Common myeloid progenitor, CD34-positive (primary cell): Measurements from ENCODE around the gene PHF19.

Source experiments
- CTCF ChIA-PET: fragments of 350-600 bp; sonication (Branson Sonifier 250); formaldehyde crosslinking; loops from one replicate; lab custom pipeline; 2021; ENCODE audit warnings: antibody characterized with exemption; lab: Charles Lee
- POLR2A ChIA-PET: fragments of 350-600 bp; sonication (Branson Sonifier 250); formaldehyde crosslinking; loops from one replicate; lab custom pipeline; 2021; ENCODE audit warnings: antibody characterized with exemption; lab: Charles Lee
- DNase-seq, 3 donors: peaks; one replicate each; pipeline versions ENCODE4 v3.0.0 to v3.0.0-alpha.2; 2013
- H3K27ac ChIP-seq, 2 experiments: 1 replicate in 1 of 2; 2 replicates in 1 of 2; pipeline ENCODE4 v1.7.0; 2013; ENCODE audit warnings: inconsistent platforms in 2 of 2, low read length in 2 of 2, mild to moderate bottlenecking in 2 of 2, low read depth in 1 of 2, moderate library complexity in 1 of 2; ENCODE audit not compliant: severe bottlenecking in 2 of 2, insufficient read depth in 1 of 2, poor library complexity in 1 of 2
- H3K27me3 ChIP-seq, 5 experiments: replicated peaks in 2 of 5; 1 replicate in 3 of 5; 2 replicates in 2 of 5; pipeline versions ENCODE4 v1.6.1 to v1.7.0; 2013; ENCODE audit warnings: low read length in 4 of 5, mild to moderate bottlenecking in 2 of 5, moderate library complexity in 2 of 5, inconsistent platforms in 1 of 5; ENCODE audit not compliant: insufficient read depth in 5 of 5, control insufficient read depth in 4 of 5
- H3K36me3 ChIP-seq, 4 experiments: 1 replicate in 2 of 4; 2 replicates in 2 of 4; pipeline versions ENCODE4 v1.6.1 to v1.7.0; 2013; ENCODE audit warnings: low read length in 3 of 4, control low read depth in 1 of 4, mild to moderate bottlenecking in 1 of 4; ENCODE audit not compliant: control insufficient read depth in 4 of 4, insufficient read depth in 4 of 4
- H3K4me1 ChIP-seq, 4 experiments: 1 replicate in 3 of 4; 2 replicates in 1 of 4; pipeline versions ENCODE4 v1.6.1 to v1.7.1; 2013; ENCODE audit warnings: low read length in 3 of 4, mild to moderate bottlenecking in 3 of 4, control low read depth in 1 of 4, inconsistent platforms in 1 of 4, moderate library complexity in 1 of 4; ENCODE audit not compliant: control insufficient read depth in 4 of 4, insufficient read depth in 4 of 4; ENCODE audit errors: control extremely low read depth in 1 of 4
- H3K4me3 ChIP-seq, 7 experiments: 1 replicate in 4 of 7; 2 replicates in 3 of 7; pipeline versions ENCODE4 v1.5.1 to v1.7.0; 2013; ENCODE audit warnings: mild to moderate bottlenecking in 7 of 7, low read length in 6 of 7, moderate library complexity in 6 of 7, inconsistent platforms in 2 of 7, low read depth in 2 of 7, control low read depth in 1 of 7; ENCODE audit not compliant: insufficient read depth in 4 of 7, control insufficient read depth in 1 of 7; ENCODE audit errors: extremely low read depth in 1 of 7
- H3K9me3 ChIP-seq, 5 experiments: 1 replicate in 4 of 5; 2 replicates in 1 of 5; pipeline versions ENCODE4 v1.6.1 to v1.7.1; 2013; ENCODE audit warnings: low read length in 4 of 5, mild to moderate bottlenecking in 2 of 5, inconsistent platforms in 1 of 5, low read depth in 1 of 5, moderate library complexity in 1 of 5; ENCODE audit not compliant: control insufficient read depth in 4 of 5, insufficient read depth in 2 of 5; ENCODE audit errors: control extremely low read depth in 1 of 5
- WGBS: methylation state at CpG from one replicate; pipeline ENCODE4 v1.1.5; 2013; ENCODE audit not compliant: insufficient coverage; 5-methylcytosine and 5-hydroxymethylcytosine counted together

PHF19 gene

DNA sequence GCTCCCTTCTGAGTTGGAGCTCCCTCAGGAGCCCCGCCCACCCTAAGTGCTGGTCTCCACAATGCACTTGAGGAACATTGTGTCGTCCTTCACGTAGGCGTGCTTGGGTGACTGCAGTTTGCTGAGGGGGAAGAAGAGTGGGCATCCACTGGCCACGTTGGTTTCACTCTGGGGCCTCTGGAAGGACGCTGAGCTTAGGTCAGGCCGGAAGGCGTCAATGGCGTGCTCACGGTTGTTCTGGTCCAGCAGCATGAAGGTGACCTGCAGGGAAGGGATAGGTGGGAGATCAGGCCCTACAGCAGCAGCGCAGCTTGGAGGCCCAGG lies 28.0 kb upstream of the PHF19 start:
- no peak overlapping the region for H3K27ac ChIP-seq
- CTCF ChIA-PET = interaction anchor here (0.7 to 2.8 kb wide), 6 partner anchors 10 to 36 kb away, joined by 3 to 7 read pairs (median 4); partner anchors contain the start of gene TRAF1
- POLR2A ChIA-PET = interaction anchor here (0.5 to 1.6 kb wide), 2 partner anchors 10 to 31 kb away, joined by 3 read pairs; no protein-coding TSS in a partner anchor
- H3K36me3 ChIP-seq = no peaks in the 10 kb centered on the region
- peaks cover 0 to 25% (median 10%) of the 10 kb centered on the region in 4 experiments for H3K4me1 ChIP-seq
- H3K4me3 ChIP-seq = no peak overlapping the region
- H3K27me3 ChIP-seq = no peaks in the 10 kb centered on the region
- no peaks in the 10 kb centered on the region for H3K9me3 ChIP-seq
- no peak for DNase-seq
- 97% methylated on average over 11 of the region's 11 CpGs for WGBS

DNA sequence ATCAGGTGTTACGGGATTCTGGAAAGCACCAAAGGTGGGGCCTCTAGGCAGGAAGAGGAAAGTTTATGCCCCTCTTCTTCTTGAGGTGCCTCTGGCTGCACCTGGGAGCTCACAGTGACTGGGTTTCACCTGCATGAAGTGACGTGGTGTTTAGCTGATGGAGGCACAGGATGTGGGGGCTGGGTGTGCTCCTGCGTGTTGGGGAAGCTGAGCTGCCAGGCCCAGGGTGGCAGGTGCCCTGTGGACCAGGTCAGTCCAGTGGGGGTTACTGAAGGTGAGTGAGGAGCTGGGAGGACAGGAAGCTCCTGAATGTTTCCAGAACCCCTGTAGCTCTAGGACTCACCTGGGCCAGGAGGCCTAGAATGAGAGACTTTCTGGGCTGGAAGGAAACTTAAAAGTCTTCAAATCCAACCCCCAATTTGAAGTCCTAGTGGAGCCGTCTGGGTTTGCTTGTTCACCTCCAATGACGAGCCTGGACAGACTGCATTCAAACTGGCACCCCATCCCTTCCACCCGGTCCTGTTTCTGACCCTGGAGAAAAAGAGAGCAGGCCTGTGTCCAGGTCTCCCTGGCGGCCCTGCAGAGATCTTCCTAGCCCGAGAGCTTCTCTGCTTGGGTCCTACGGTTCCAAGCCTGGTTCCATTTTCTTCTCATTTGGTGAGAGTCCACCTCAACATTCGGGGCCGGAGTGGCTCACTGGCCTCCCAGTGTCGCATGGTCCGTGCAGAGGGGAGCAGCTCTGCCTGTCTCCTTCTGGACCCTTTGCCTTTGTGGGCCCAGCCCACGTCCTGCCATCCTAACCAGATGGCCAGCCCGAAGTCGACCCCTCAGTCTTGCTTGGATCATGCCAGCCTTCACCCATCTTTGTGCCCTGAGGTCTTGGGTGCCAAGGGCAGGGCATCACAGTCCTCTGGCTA lies 27.3 kb upstream of the PHF19 start:
- H3K9me3 ChIP-seq = no peaks in the 10 kb centered on the region
- DNase-seq = no peak
- no peak overlapping the region for H3K4me3 ChIP-seq
- peak overlapping the region in 1 of 2 experiments; percentile 25 for H3K27ac ChIP-seq
- H3K4me1 ChIP-seq = peaks cover 0 to 18% (median 4%) of the 10 kb centered on the region in 4 experiments
- CTCF ChIA-PET = interaction anchor here (0.8 to 2.8 kb wide), 6 partner anchors 9 to 35 kb away, joined by 3 to 7 read pairs (median 4); partner anchors contain the start of gene PHF19
- 93% methylated on average over 14 of the region's 16 CpGs for WGBS
- no peaks in the 10 kb centered on the region for H3K27me3 ChIP-seq
- POLR2A ChIA-PET = interaction anchor here (0.5 to 1.6 kb wide), 2 partner anchors 9 to 31 kb away, joined by 3 read pairs; no protein-coding TSS in a partner anchor
- H3K36me3 ChIP-seq = no peaks in the 10 kb centered on the region

- POLR2A ChIA-PET = interaction anchor here (0.7 kb wide), 1 partner anchor 13 kb away, joined by 3 read pairs; no protein-coding TSS in a partner anchor
Observed at GRCh38 chr9:120902569-120903535, 25.9 kb upstream of the PHF19 start.

GRCh38 chr9:120901755-120902568 lies 25.0 kb upstream of the PHF19 start:
- no peak overlapping the region for H3K4me3 ChIP-seq
- peaks cover 0 to 34% (median 19%) of the 10 kb centered on the region in 4 experiments for H3K4me1 ChIP-seq
- no peak for DNase-seq
- WGBS = 97% methylated on average over 10 of the region's 12 CpGs
- ChIA-PET POLR2A (no interaction called here), CTCF (interaction anchor here (0.7 to 2.8 kb wide), 4 partner anchors 8 to 35 kb away, joined by 3 to 7 read pairs (median 3); no protein-coding TSS in a partner anchor)
- H3K36me3 ChIP-seq = no peaks in the 10 kb centered on the region
- H3K27ac ChIP-seq = no peak overlapping the region
- no peaks in the 10 kb centered on the region for H3K9me3 ChIP-seq
- no peaks in the 10 kb centered on the region for H3K27me3 ChIP-seq

More at GRCh38 chr9:120902569-120903535, 25.9 kb upstream of the PHF19 start:
- WGBS = 98% methylated on average over 14 of the region's 14 CpGs
- Histone ChIP-seq H3K9me3 (no peaks in the 10 kb centered on the region), H3K27me3 (no peaks in the 10 kb centered on the region), H3K4me3 (no peak overlapping the region), H3K4me1 (peaks cover 0 to 25% (median 10%) of the 10 kb centered on the region in 4 experiments), H3K27ac (no peak overlapping the region), H3K36me3 (no peaks in the 10 kb centered on the region)
- no peak for DNase-seq
- CTCF ChIA-PET = interaction anchor here (0.7 to 2.8 kb wide), 5 partner anchors 13 to 36 kb away, joined by 3 to 7 read pairs (median 3); no protein-coding TSS in a partner anchor

DNA sequence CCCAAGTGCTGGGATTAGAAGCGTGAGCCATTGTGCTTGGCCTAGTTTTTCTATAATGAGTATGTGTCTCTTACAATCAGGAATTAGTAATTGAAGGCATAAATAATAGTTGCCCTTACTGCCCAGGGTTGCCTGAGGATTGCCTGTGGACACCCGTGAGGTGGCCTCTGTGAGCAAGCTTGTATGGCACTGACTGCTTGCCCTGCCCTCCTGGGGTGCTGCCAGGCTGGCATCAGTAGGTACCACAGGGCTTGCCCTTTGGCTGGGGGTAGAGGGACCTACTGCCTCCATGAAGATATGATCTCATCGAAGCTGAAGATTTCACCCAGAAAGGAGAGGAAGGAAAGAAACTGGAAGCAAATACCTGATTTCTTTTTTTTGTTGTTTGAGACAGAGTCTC lies 23.8 kb upstream of the PHF19 start:
- CTCF ChIA-PET = interaction anchor here (1.1 kb wide), 1 partner anchor 26 kb away, joined by 3 read pairs; the partner anchor contains the start of gene TRAF1
- Histone ChIP-seq H3K36me3 (no peaks in the 10 kb centered on the region), H3K9me3 (no peaks in the 10 kb centered on the region), H3K27me3 (no peaks in the 10 kb centered on the region), H3K4me1 (peaks cover 0 to 34% (median 23%) of the 10 kb centered on the region in 4 experiments), H3K27ac (no peak overlapping the region), H3K4me3 (no peak overlapping the region)
- 78% methylated on average over 2 of the region's 3 CpGs for WGBS
- POLR2A ChIA-PET = interaction anchor here (0.6 kb wide), 1 partner anchor 25 kb away, joined by 4 read pairs; no protein-coding TSS in a partner anchor
- DNase-seq = no peak
